ENCODE data around the gene DDX50.
A peak's percentile ranks its signal among the peaks of the same experiment; 100 is the strongest.

The DDX50 gene

GRCh38 chr10:68989317-68989990 is 88.3 kb downstream of the DDX50 start:
- POLR2A ChIA-PET: no interaction called here

GRCh38 chr10:68992636-68993440 is 91.7 kb downstream of the DDX50 start:
- no peaks in the 10 kb centered on the region for H3K9me3 ChIP-seq (ENCODE audit: control extremely low read depth in 1 of 5, control insufficient read depth in 4 of 5, insufficient read depth in 2 of 5, low read depth in 1 of 5, low read length in 4 of 5)
- POLR2A ChIA-PET: no interaction called here
- 62% methylated on average over 2 of the region's 2 CpGs for WGBS (ENCODE audit: insufficient coverage)
- CTCF ChIA-PET: interaction anchor here (0.6 to 1.8 kb wide), 3 partner anchors 9 to 37 kb away, joined by 3 to 5 read pairs (median 4); partner anchors contain the start of gene DDX21
- DNase-seq: no peak
- H3K27ac ChIP-seq (ENCODE audit: insufficient read depth in 1 of 2, low read depth in 1 of 2, low read length in 2 of 2, poor library complexity in 1 of 2, severe bottlenecking in 2 of 2): no peak overlapping the region
- no peaks in the 10 kb centered on the region for H3K27me3 ChIP-seq (replicated peaks in 2 of 5; ENCODE audit: control insufficient read depth in 4 of 5, insufficient read depth in 5 of 5, low read length in 4 of 5)
- H3K4me3 ChIP-seq (ENCODE audit: control insufficient read depth in 1 of 7, extremely low read depth in 1 of 7, insufficient read depth in 4 of 7, low read depth in 2 of 7, low read length in 6 of 7): no peak overlapping the region
- H3K36me3 ChIP-seq (ENCODE audit: control insufficient read depth in 4 of 4, insufficient read depth in 4 of 4, low read length in 3 of 4): peaks cover 0 to 6% (median 0%) of the 10 kb centered on the region in 4 experiments
- H3K4me1 ChIP-seq (ENCODE audit: control extremely low read depth in 1 of 4, control insufficient read depth in 4 of 4, insufficient read depth in 4 of 4, low read length in 3 of 4): peaks cover 0 to 19% (median 15%) of the 10 kb centered on the region in 4 experiments

More at GRCh38 chr10:68989317-68989990, 88.3 kb downstream of the DDX50 start:
- CTCF ChIA-PET: interaction anchor here (1.3 kb wide), 1 partner anchor 16 kb away, joined by 9 read pairs; no protein-coding TSS in a partner anchor
- DNase-seq: no peak
- peaks cover 0 to 14% (median 4%) of the 10 kb centered on the region in 4 experiments for H3K36me3 ChIP-seq (ENCODE audit: control insufficient read depth in 4 of 4, insufficient read depth in 4 of 4, low read length in 3 of 4)
- H3K4me3 ChIP-seq (ENCODE audit: control insufficient read depth in 1 of 7, extremely low read depth in 1 of 7, insufficient read depth in 4 of 7, low read depth in 2 of 7, low read length in 6 of 7): peak overlapping the region; percentile 84 to 96 (median 94)
- H3K4me1 ChIP-seq (ENCODE audit: control extremely low read depth in 1 of 4, control insufficient read depth in 4 of 4, insufficient read depth in 4 of 4, low read length in 3 of 4): peaks cover 0 to 19% (median 15%) of the 10 kb centered on the region in 4 experiments
- H3K9me3 ChIP-seq (ENCODE audit: control extremely low read depth in 1 of 5, control insufficient read depth in 4 of 5, insufficient read depth in 2 of 5, low read depth in 1 of 5, low read length in 4 of 5): no peaks in the 10 kb centered on the region
- peak overlapping the region; percentile 46 to 85 for H3K27ac ChIP-seq (ENCODE audit: insufficient read depth in 1 of 2, low read depth in 1 of 2, low read length in 2 of 2, poor library complexity in 1 of 2, severe bottlenecking in 2 of 2)
- 15% methylated on average over 16 of the region's 22 CpGs for WGBS (ENCODE audit: insufficient coverage)
- no peaks in the 10 kb centered on the region for H3K27me3 ChIP-seq (replicated peaks in 2 of 5; ENCODE audit: control insufficient read depth in 4 of 5, insufficient read depth in 5 of 5, low read length in 4 of 5)

All from common myeloid progenitor, CD34-positive (primary cell).